Measurements from ENCODE around the gene TOMM20. TPM values are rescaled to one million over a fixed set of nuclear protein-coding genes. Genes with fewer than 3 reads are reported as not detected.

The TOMM20 gene
- total RNA-seq, 1 experiment from 2014 or later = 197 TPM

- H3K27ac Mint-ChIP-seq = no peak overlapping the region; a peak in 2 of 7 replicates
- Histone ChIP-seq H3K79me1 (ENCODE audit: insufficient read depth, low read depth, low read length, poor library complexity, severe bottlenecking) (no peaks in the 10 kb centered on the region), H4K8ac (replicated peaks; ENCODE audit: insufficient read length, low read depth, low read length) (no peak overlapping the region), H3K18ac (ENCODE audit: insufficient read length, low read depth, low read length) (no peak overlapping the region), H3K4me1 (ENCODE audit: insufficient read depth, low read length) (no peaks in the 10 kb centered on the region), H3K4ac (ENCODE audit: low read depth, low read length) (no peak overlapping the region), H3K14ac (ENCODE audit: insufficient read depth, low read length) (no peak overlapping the region), H2AK5ac (ENCODE audit: insufficient read length, low read length) (no peak overlapping the region), H3K4me2 (ENCODE audit: insufficient read depth, insufficient read length, low read length) (no peak overlapping the region), H2BK15ac (ENCODE audit: low read depth, low read length) (no peak overlapping the region), H3K56ac (ENCODE audit: insufficient read length, low read depth, low read length) (no peak overlapping the region), H3K27ac (ENCODE audit: insufficient read length, low read depth, low read length) (no peak overlapping the region), H3K23me2 (ENCODE audit: insufficient read length, low read depth, low read length, poor library complexity, severe bottlenecking) (no peaks in the 10 kb centered on the region), H4K91ac (ENCODE audit: insufficient read length, low read depth, low read length) (no peak overlapping the region), H2AFZ (ENCODE audit: low read length) (no peak overlapping the region), H3K79me2 (ENCODE audit: insufficient read depth, low read length) (no peaks in the 10 kb centered on the region), H2BK120ac (ENCODE audit: low read depth, low read length, poor library complexity, severe bottlenecking) (no peak overlapping the region), H2BK20ac (ENCODE audit: low read depth, low read length, poor library complexity, severe bottlenecking) (no peak overlapping the region), H3T11ph (ENCODE audit: low read length) (no peak overlapping the region), H2BK12ac (ENCODE audit: insufficient read length, low read depth, low read length) (no peak overlapping the region), H3K27me3 (ENCODE audit: insufficient read depth, low read length) (no peaks in the 10 kb centered on the region), H2BK5ac (ENCODE audit: insufficient read length, low read length) (no peak overlapping the region), H4K5ac (ENCODE audit: insufficient read length, low read depth, low read length) (no peak overlapping the region), H4K20me1 (ENCODE audit: control insufficient read depth, insufficient read depth, insufficient read length) (no peaks in the 10 kb centered on the region), H3K9ac (ENCODE audit: extremely low read depth, insufficient read length, low read length) (no peak overlapping the region), H3K23ac (ENCODE audit: insufficient read length, low read depth, low read length) (no peak overlapping the region), H3K9me3 (ENCODE audit: control insufficient read depth, low read depth, low read length) (no peaks in the 10 kb centered on the region)
- no peaks in the 10 kb centered on the region for H3K9me3 Mint-ChIP-seq
- no peak for DNase-seq
- TF ChIP-seq CTCF (conservative IDR thresholded peaks at IDR 0.05) = no peak
- no peaks in the 10 kb centered on the region for H3K4me1 Mint-ChIP-seq
- H3K27me3 Mint-ChIP-seq (ENCODE audit: low read depth) = no peaks in the 10 kb centered on the region
- no CpG with 5 or more reads among the region's 3 CpGs for WGBS (ENCODE audit: extremely low coverage, insufficient read length, low lambda C conversion rate)
- peaks cover 16 to 51% (median 47%) of the 10 kb centered on the region in 3 experiments for H3K36me3 Mint-ChIP-seq (ENCODE audit: insufficient read depth in 1 of 3, low read depth in 3 of 3)
- H3K4me3 Mint-ChIP-seq = no peak overlapping the region
Observed at GRCh38 chr1:235168375-235168774, 39.7 kb upstream of the TOMM20 start.

Data from H9 (cell line).